K562 (cell line): Measurements from ENCODE around the gene TRPM4. TPM values are rescaled to one million over a fixed set of nuclear protein-coding genes. Genes with fewer than 3 reads are reported as not detected.

ENCODE experiments used
- ATF2 ChIP-seq: sonication (generic); formaldehyde crosslinking; IDR thresholded peaks from 2 replicates; pipeline ENCODE4 v1.8.1; 2022; ENCODE audit warnings: missing genetic modification reagents
- BRCA1 ChIP-seq, 2 experiments: fragments of 450-650 bp in 1 of 2; sonication (generic) in 1 of 2; formaldehyde crosslinking in 1 of 2; IDR thresholded peaks; 2 replicates each; pipeline versions ENCODE4 v1.5.0 to v1.6.1; 2017 to 2020; ENCODE audit warnings: mild to moderate bottlenecking in 1 of 2, missing genetic modification reagents in 1 of 2
- CBFA2T3 ChIP-seq: fragments of 450-650 bp; IDR thresholded peaks from 2 replicates; pipeline ENCODE4 v1.6.1; 2017
- CEBPB ChIP-seq: fragments of 450-650 bp; IDR thresholded peaks from 2 replicates; pipeline ENCODE4 v1.6.1; 2016; ENCODE audit warnings: missing genetic modification characterization, missing compliant biosample characterization
- E2F1 ChIP-seq: sonication (generic); formaldehyde crosslinking; IDR thresholded peaks from 2 replicates; pipeline ENCODE4 v1.8.1; 2023; ENCODE audit warnings: mild to moderate bottlenecking, missing genetic modification reagents, moderate library complexity
- FOXK1 ChIP-seq: sonication (generic); formaldehyde crosslinking; IDR thresholded peaks from 2 replicates; pipeline ENCODE4 v1.8.0; 2022; ENCODE audit warnings: missing genetic modification reagents, mild to moderate bottlenecking, borderline replicate concordance
- FOXP1 ChIP-seq: sonication (generic); formaldehyde crosslinking; IDR thresholded peaks from 2 replicates; pipeline ENCODE4 v1.8.0; 2022; ENCODE audit warnings: mild to moderate bottlenecking, missing genetic modification reagents
- ILK ChIP-seq: fragments of 450-650 bp; IDR thresholded peaks from 2 replicates; pipeline ENCODE4 v1.6.1; 2016; ENCODE audit warnings: missing genetic modification characterization, low read depth, mild to moderate bottlenecking, missing compliant biosample characterization, moderate library complexity, borderline replicate concordance
- MAFG ChIP-seq: fragments of 450-650 bp; conservative IDR thresholded peaks from 2 replicates; pipeline ENCODE4 v1.6.1; 2016; ENCODE audit warnings: missing genetic modification characterization, missing compliant biosample characterization
- NFIC ChIP-seq: fragments of 450-650 bp; IDR thresholded peaks from 2 replicates; pipeline ENCODE4 v1.6.1; 2017; ENCODE audit warnings: mild to moderate bottlenecking, inconsistent platforms
- NRF1 ChIP-seq, 2 experiments: fragments of 450-650 bp; IDR thresholded peaks in 1 of 2; conservative IDR thresholded peaks in 1 of 2; 2 replicates each; pipeline ENCODE4 v1.6.1; 2014; ENCODE audit warnings: mild to moderate bottlenecking in 2 of 2
- PKNOX1 ChIP-seq: fragments of 450-650 bp; IDR thresholded peaks from 2 replicates; pipeline ENCODE4 v1.6.1; 2016
- PRPF4 ChIP-seq: fragments of 200-400 bp; formaldehyde crosslinking; IDR thresholded peaks from one replicate; pipeline ENCODE4 v1.6.1; 2017; ENCODE audit warnings: low read length, low read depth, mild to moderate bottlenecking; ENCODE audit not compliant: insufficient read depth, poor library complexity, severe bottlenecking
- PTBP1 ChIP-seq: fragments of 200-400 bp; formaldehyde crosslinking; IDR thresholded peaks from 2 replicates; pipeline ENCODE4 v1.6.1; 2017; ENCODE audit warnings: low read depth, low read length
- SIN3A ChIP-seq, 2 experiments: fragments of 150-350 bp in 1 of 2; IDR thresholded peaks; 2 replicates each; pipeline ENCODE4 v1.6.1; 2011 to 2016; ENCODE audit warnings: borderline replicate concordance in 2 of 2, low read depth in 2 of 2, low read length in 2 of 2, mild to moderate bottlenecking in 2 of 2, moderate library complexity in 2 of 2; ENCODE audit not compliant: control insufficient read depth in 1 of 2
- TCF3 ChIP-seq: sonication (generic); formaldehyde crosslinking; IDR thresholded peaks from 2 replicates; pipeline ENCODE4 v1.4.0; 2020; ENCODE audit warnings: mild to moderate bottlenecking, missing genetic modification reagents
- THAP7 ChIP-seq: fragments of 250-450 bp; sonication (Bioruptor Pico); IDR thresholded peaks from 2 replicates; pipeline ENCODE4 v1.5.0; 2021
- ZBTB11 ChIP-seq, 3 experiments: fragments of 200-800 bp in 1 of 3; fragments of 250-450 bp in 1 of 3; fragments of 450-650 bp in 1 of 3; sonication (Bioruptor Pico) in 1 of 3; sonication (Bioruptor generic) in 1 of 3; formaldehyde crosslinking in 1 of 3; IDR thresholded peaks; 2 replicates each; pipeline versions ENCODE4 v1.6.1 to v1.8.0; 2016 to 2022; ENCODE audit warnings: mild to moderate bottlenecking in 2 of 3, missing genetic modification characterization in 2 of 3, missing compliant biosample characterization in 1 of 3, moderate library complexity in 1 of 3
- ZFX ChIP-seq: sonication (generic); formaldehyde crosslinking; IDR thresholded peaks from 2 replicates; pipeline ENCODE4 v1.8.0; 2022; ENCODE audit warnings: mild to moderate bottlenecking, missing genetic modification reagents, moderate library complexity
- ZNF316 ChIP-seq: fragments of 450-650 bp; IDR thresholded peaks from 2 replicates; pipeline ENCODE4 v1.6.1; 2016
- ZNF696 ChIP-seq: fragments of 250-450 bp; sonication (Bioruptor Pico); conservative IDR thresholded peaks from 2 replicates; pipeline ENCODE4 v1.4.0; 2020; ENCODE audit warnings: mild to moderate bottlenecking, moderate library complexity
- polyA plus RNA-seq, 8 experiments: library from polyadenylated mRNA; depleted of rRNA in 4 of 8; stranded (reverse) in 5 of 8; unstranded in 3 of 8; fragments of >200 nt; fragmentation: Nextera tagmentation in 2 of 8; fragmentation: Illumina TruSeq in 1 of 8; extraction: Ambion mirVana in 2 of 8; extraction: Trizol in 1 of 8; gene quantifications; 2 replicates each; pipeline versions ENCODE4 v1.2.1 to v1.2.3, GENCODE V29; 2011 to 2014; ENCODE audit warnings: inconsistent platforms in 1 of 8, missing spikeins in 1 of 8
- total RNA-seq, 7 experiments: library from RNA; depleted of rRNA in 6 of 7; stranded (reverse); fragments of >200 nt in 6 of 7; fragmentation: Illumina TruSeq in 2 of 7; extraction: Trizol in 2 of 7; gene quantifications; 2 replicates each; pipeline versions ENCODE4 v1.2.1 to v1.2.3, GENCODE V29; 2011 to 2021; ENCODE audit warnings: low replicate concordance in 1 of 7

Gene TRPM4
- total and polyA plus RNA-seq, 9 of the 15 experiments (the other 6 are each of a cell fraction or from before 2014, with no cell fraction given), result 6.5 to 45.4 (median 15.2) TPM

- TF ChIP-seq E2F1 (CRISPR knock-in tag) (no peak), CEBPB (tag) (peak; percentile 80), ZFX (CRISPR knock-in tag) (peak; percentile 41; the same call in 1 of the 2 replicates), NFIC (peak; percentile 89), SIN3A (IDR thresholded peaks at IDR 0.05; ENCODE audit: borderline replicate concordance in 2 of 2, control insufficient read depth in 1 of 2, low read depth in 2 of 2, low read length in 2 of 2) (no peak), BRCA1 (IDR thresholded peaks at IDR 0.05) (no peak), BRCA1 (CRISPR knock-in tag; IDR thresholded peaks at IDR 0.05) (no peak), ILK (tag) (no peak), ZBTB11 (CRISPR knock-in tag; IDR thresholded peaks at IDR 0.05) (no peak), CBFA2T3 (0 out of 2 replicates have a peak, but pooled peaks have one; percentile 10), PTBP1 (no peak), FOXP1 (CRISPR knock-in tag) (no peak), FOXK1 (peak; percentile 74; the same call in 1 of the 2 replicates), MAFG (tag) (peak; percentile 27; the same call in 1 of the 2 replicates), ZNF316 (0 out of 2 replicates have a peak, but pooled peaks have one; percentile 17), TCF3 (CRISPR knock-in tag) (no peak), PKNOX1 (peak; percentile 40; the same call in 1 of the 2 replicates), THAP7 (CRISPR knock-in tag) (no peak), PRPF4 (no peak), ATF2 (CRISPR knock-in tag) (no peak), NRF1 (conservative IDR thresholded peaks at IDR 0.05 in 1 of 2, IDR thresholded peaks at IDR 0.05 in 1 of 2) (no peak), ZNF696 (CRISPR knock-in tag) (no peak)
Measured at GRCh38 chr19:49116544-49116943, 41.0 kb upstream of the TRPM4 start (continued).
